ENCODE results near the gene FBXL17. TPM values are rescaled to one million over a fixed set of nuclear protein-coding genes. Genes with fewer than 3 reads are reported as not detected.

FBXL17 gene
- total RNA-seq, 1 donor from 2014 or later, result 10.8 TPM

DNA sequence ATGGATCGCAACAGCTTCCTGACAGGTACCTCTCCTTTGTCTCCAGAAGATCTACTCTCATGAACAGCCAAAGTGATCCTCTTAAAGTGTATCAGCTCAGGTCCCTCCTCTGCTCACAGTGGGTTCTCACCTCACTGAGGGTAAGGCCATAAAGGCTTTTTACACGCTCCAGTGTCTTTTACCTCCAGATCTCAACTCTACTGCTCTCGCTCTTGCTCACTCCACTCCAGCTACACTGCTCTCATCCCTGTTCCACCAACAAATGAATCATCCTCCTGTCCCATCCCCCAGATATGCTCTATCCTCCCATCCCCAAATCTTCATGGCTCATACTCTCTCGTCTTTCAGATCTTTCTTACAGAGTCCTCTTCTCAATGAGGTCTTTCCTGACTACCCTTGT is 462.5 kb downstream of the FBXL17 start:
- intact Hi-C loops (cut with micrococcal nuclease), result no loop called here

DNA sequence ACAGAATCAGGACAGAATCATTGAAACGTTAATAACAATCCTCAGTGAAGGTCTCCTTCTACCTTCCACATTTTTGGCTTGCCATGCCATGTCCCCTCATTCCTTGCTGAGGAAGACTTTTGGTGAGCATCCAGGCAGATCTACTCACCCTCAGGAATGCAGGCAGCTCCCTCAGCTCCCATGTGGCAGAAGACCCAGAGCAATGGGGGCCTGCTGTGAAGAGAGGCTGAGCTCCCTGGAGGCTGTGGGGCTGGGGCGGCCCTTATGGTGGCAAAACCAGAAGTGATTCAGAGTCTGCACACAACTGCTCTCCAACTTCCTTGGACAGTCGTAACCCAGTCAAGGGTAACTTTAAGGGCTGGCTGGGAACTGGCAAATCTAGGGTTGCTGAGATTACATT is 463.9 kb downstream of the FBXL17 start:
- intact Hi-C loops (cut with micrococcal nuclease), result loop anchor here (2.0 kb wide), 1 partner anchor 85 kb away; no protein-coding TSS in a partner anchor

- intact Hi-C loops (cut with micrococcal nuclease), result loop anchor here (2.0 kb wide), 1 partner anchor 86 kb away; no protein-coding TSS in a partner anchor
These were observed 464.9 kb downstream of the FBXL17 start for GRCh38 chr5:107916731-107917725.

GRCh38 chr5:107915176-107915812 is 466.6 kb downstream of the FBXL17 start:
- intact Hi-C loops (cut with micrococcal nuclease), result no loop called here

GRCh38 chr5:107913494-107913893 is 468.4 kb downstream of the FBXL17 start:
- intact Hi-C loops (cut with micrococcal nuclease), result loop anchor here (5.0 kb wide), 1 partner anchor 469 kb away; the partner anchor contains the start of gene FBXL17

DNA sequence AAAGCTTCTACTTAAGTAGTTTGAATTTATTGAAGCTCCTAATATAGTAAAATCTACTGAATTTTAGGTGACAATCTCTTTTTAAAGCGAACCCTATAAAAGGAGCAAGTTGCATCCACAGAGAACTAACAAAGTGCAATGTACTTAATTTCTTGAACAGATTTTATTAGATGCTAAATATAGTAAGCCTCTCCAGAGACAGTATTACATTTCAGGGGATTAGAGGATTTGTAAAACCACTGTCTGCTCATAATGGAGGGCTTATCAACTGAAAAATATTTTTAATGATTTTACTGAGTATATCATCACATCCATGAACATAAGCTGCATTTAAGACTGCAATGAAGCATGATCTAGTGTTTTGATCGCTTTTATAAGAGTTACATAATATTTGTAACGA is 481.2 kb downstream of the FBXL17 start:
- intact Hi-C loops (cut with micrococcal nuclease), result no loop called here

- intact Hi-C loops (cut with micrococcal nuclease), result no loop called here
These were observed 487.5 kb downstream of the FBXL17 start for GRCh38 chr5:107894361-107894760.

DNA sequence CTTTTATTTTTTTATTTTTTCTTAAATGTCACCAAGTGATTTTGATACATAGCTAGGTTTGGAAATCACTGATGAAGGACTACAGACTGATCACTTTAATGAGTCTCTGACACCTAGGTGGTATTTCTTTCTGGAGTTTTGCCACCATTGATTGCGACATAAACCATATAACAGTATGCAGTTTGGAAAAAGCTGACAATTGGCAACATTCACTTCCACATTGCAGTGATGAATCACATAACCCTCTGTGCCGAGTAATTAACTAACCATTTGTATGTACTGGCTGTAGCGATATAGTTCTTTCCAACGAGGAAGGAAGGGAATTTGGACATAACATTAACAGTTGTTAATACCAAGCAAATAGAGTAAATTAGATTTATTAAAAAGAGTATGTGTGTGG is 488.3 kb downstream of the FBXL17 start:
- intact Hi-C loops (cut with micrococcal nuclease), result no loop called here

DNA sequence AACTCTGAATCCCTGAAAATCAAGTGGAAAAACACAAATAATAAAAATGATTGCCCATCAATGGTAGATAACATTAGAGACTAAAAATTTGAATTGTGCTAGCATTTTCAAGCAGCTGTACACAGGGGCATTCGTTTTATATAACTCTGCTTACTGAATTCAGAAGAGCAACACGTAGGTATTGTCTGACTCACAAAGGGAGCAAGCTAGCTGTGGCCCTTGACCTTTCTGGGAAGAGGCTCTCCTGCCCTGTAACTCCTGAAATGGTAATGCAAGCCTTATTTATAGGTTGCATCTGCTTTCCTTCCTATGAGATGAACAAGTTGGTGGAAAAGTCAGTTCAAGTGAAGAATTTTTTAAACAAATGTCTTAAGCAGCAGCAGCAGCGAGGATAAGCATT is 492.5 kb downstream of the FBXL17 start:
- intact Hi-C loops (cut with micrococcal nuclease), result no loop called here

DNA sequence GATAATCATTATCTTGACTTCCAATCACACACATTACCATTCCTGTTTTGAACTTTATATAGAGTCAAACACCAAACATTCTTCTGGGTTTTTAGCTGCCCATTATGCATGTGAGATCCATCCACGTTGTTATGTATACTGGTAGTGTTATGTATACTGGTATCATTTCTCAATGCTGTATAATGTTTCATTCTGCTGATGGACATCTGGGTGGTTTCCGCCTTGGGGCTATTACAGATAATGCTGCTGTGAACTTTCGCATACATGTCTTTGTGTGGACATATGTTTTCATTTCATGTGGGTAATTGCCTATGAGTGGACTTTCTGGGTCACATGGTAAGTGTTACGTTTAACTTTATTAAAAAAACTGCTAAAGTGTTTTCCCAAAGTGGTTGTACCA is 493.4 kb downstream of the FBXL17 start:
- intact Hi-C loops (cut with micrococcal nuclease), result no loop called here

DNA sequence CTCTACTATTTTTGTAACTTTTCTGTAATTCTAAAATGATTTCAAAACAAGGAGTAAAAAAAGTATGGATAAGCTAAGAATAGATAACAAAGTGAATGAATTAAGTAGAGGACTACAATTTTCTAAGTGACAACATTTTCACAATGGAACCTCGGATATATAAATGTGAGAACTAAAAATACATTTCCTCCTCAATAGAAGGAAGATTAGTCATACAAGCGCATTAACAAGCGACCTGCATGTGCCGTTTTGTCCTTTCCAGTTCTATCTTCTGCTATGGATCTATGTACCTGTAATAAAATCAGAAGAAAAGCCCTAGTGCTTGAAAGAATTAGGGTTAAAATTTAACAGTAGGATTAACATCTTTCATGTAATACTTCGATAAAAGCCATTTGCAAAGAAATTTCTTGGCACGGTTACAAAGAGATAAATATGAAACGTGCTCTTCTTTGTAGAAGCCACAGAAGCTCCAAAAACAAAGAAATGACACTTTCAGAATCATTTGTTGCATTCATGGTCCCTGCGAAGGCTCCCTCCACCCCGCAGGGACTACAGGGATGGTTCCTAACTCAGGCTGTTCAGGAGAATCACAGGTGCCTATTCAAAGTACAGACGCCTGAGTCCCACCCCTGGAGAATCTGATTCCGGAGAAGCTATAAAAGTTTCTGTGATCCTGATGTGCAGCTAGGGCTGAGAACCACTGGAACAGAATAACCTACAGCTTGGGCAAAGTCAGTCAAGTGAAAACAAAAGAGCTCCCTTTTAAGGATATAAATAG is 494.5 kb downstream of the FBXL17 start:
- intact Hi-C loops (cut with micrococcal nuclease), result no loop called here

- intact Hi-C loops (cut with micrococcal nuclease), result no loop called here
These were observed 496.3 kb downstream of the FBXL17 start for GRCh38 chr5:107885601-107886000.

DNA sequence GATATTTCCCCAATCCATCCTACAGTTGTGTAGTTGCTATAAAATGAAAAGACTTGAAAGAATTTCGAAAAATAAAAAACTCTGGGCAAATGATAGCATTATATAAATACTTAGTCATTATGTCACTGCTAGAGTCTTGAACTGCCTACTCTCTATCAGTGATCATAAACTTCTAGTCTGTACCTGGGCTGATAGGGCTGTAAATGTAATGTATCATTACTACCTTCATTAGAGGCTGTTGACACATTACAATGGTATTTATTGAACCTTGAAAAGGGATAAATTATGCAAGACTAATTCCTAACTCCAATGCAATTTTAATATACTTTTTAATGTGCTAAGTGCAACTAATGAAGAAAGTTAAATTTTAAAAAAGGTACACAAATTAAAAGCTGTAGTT is 497.0 kb downstream of the FBXL17 start:
- intact Hi-C loops (cut with micrococcal nuclease), result no loop called here

- intact Hi-C loops (cut with micrococcal nuclease), result no loop called here
These were observed 503.2 kb downstream of the FBXL17 start for GRCh38 chr5:107878661-107879060.

- intact Hi-C loops (cut with micrococcal nuclease), result no loop called here
These were observed 505.0 kb downstream of the FBXL17 start for GRCh38 chr5:107876906-107877305.

DNA sequence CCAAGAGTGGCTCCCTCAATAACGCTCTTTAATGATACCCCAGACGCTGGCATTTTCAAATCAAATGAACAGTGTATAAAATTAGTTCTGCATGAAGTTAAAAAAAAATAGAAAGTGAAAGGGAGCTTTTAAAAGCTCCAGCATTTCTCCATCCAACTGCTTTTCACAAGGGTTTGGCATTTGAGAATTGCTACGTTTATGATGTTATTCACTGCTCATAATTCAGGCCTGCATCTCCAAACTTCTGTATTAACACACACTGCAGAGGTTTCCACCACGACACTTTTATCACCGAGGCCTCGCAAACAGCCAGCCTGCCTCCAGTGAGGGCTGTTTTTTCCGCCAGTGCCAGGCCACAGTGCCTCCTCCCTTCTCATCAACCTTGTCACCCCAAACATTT is 505.6 kb downstream of the FBXL17 start:
- intact Hi-C loops (cut with micrococcal nuclease), result no loop called here

DNA sequence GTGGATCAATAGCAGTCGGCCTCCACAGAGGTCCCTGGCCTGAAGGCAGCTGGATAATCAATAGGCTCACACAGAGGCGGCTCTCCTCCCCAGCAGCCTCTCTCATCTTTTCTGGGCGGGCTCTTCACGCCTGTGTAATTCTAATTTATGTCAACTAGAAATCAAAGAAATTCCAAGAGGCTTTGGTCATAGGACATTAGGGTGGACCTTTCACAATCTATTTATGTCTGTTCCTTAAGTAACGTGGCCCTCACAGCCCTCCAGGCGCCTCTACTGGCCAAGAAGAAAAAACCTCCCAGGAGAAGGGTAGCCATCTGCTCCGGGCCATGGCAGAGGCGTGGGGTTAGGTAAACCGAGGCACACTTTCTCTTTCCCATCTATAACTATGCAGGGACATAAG is 506.1 kb downstream of the FBXL17 start:
- intact Hi-C loops (cut with micrococcal nuclease), result no loop called here

- intact Hi-C loops (cut with micrococcal nuclease), result no loop called here
These were observed 507.1 kb downstream of the FBXL17 start for GRCh38 chr5:107874795-107875194.

GRCh38 chr5:107873877-107874276 is 508.0 kb downstream of the FBXL17 start:
- intact Hi-C loops (cut with micrococcal nuclease), result no loop called here

GRCh38 chr5:107871023-107871422 is 510.9 kb downstream of the FBXL17 start:
- intact Hi-C loops (cut with micrococcal nuclease), result no loop called here

DNA sequence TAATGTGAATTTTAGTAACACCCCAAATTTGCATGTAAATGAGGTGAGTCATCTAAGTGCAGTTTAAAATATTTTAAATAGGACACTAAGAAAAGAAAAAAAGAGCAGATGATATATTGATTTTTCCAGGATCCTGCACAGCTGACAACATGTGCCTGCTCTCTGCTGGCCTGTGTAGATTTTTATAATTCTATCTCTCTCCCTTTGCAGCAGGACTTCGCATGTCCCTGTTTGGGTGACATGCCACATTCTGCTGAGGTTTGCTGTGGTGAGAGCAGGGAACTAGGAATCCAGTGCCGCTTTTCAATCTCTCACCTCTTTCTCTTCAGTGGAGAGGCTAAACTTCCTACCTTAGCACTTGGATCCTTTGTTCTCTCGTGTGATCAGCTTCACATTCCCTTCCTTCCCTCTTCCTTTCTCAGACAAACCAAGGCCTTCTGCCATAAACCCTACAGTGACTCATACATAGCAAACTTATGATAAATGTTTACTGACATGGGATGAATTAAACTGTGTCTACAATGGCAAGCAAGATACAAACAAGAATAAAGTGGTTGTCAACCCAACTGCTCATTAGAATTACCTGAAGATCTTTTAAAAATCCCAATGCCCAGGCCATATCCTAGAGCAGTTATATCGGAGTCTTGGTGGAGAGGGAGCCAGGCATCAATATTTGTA is 512.3 kb downstream of the FBXL17 start:
- intact Hi-C loops (cut with micrococcal nuclease), result no loop called here
